NOMO-1 (cell line): ENCODE measurements around the gene CLEC2D.
A peak's percentile ranks its signal among the peaks of the same experiment; 100 is the strongest.
"Not testable (repeated sequence)": the region's sequence is repeated elsewhere in the genome, so short reads cannot be mapped to it uniquely, and the experiment has no call there.

Experiments
- DNase-seq, 2 experiments: peaks; one replicate each; lab custom pipeline; 2025; ENCODE audit not compliant: unreplicated experiment in 2 of 2; lab: John Stamatoyannopoulos, UW

CLEC2D gene

GRCh38 chr12:9669534-9669933 is at the start of gene CLEC2D:
Gene CLEC2D (plus strand): TSS chr12:9669713. CDS start chr12:9669735, 22 bp downstream.
- DNase-seq = peak; percentile 65 to 77

- no peak for DNase-seq
Observed at GRCh38 chr12:9625019-9625418, 44.5 kb upstream of the CLEC2D start.

- no peak for DNase-seq
Observed at GRCh38 chr12:9626291-9626690, 43.2 kb upstream of the CLEC2D start.

- no peak for DNase-seq
Observed at GRCh38 chr12:9626821-9627220, 42.7 kb upstream of the CLEC2D start.

- DNase-seq = no peak
Observed at GRCh38 chr12:9632766-9633165, 36.7 kb upstream of the CLEC2D start.

GRCh38 chr12:9634177-9634803 is 35.2 kb upstream of the CLEC2D start:
- peak in 1 of 2 experiments; percentile 62 for DNase-seq

- DNase-seq = no peak
Observed at GRCh38 chr12:9634969-9635754, 34.4 kb upstream of the CLEC2D start.

- DNase-seq = peak; percentile 23 to 63
Observed at GRCh38 chr12:9636150-9636850, 33.2 kb upstream of the CLEC2D start.

GRCh38 chr12:9636851-9637206 is 32.7 kb upstream of the CLEC2D start:
- no peak for DNase-seq

GRCh38 chr12:9640024-9640423 is 29.5 kb upstream of the CLEC2D start:
- no peak for DNase-seq

- no peak for DNase-seq
Observed at GRCh38 chr12:9642606-9643265, 26.8 kb upstream of the CLEC2D start.

- DNase-seq = no peak
Observed at GRCh38 chr12:9643266-9643660, 26.2 kb upstream of the CLEC2D start.

GRCh38 chr12:9644985-9645551 is 24.4 kb upstream of the CLEC2D start:
- not testable (repeated sequence) for DNase-seq

GRCh38 chr12:9646794-9647781 is 22.4 kb upstream of the CLEC2D start:
- no peak for DNase-seq

GRCh38 chr12:9647825-9648700 is 21.4 kb upstream of the CLEC2D start:
- peak; percentile 96 to 97 for DNase-seq

GRCh38 chr12:9648701-9649531 is 20.6 kb upstream of the CLEC2D start:
- DNase-seq = no peak

- peak; percentile 39 to 72 for DNase-seq
Observed at GRCh38 chr12:9649532-9649940, 20.0 kb upstream of the CLEC2D start.

- no peak for DNase-seq
Observed at GRCh38 chr12:9650151-9650576, 19.3 kb upstream of the CLEC2D start.
